ENCODE measurements around the gene C15orf62. TPM values are rescaled to one million over a fixed set of nuclear protein-coding genes. Genes with fewer than 3 reads are reported as not detected.

C15orf62 gene
- total RNA-seq, 4 donors from 2014 or later: 0.59 TPM; not detected in 3

DNA sequence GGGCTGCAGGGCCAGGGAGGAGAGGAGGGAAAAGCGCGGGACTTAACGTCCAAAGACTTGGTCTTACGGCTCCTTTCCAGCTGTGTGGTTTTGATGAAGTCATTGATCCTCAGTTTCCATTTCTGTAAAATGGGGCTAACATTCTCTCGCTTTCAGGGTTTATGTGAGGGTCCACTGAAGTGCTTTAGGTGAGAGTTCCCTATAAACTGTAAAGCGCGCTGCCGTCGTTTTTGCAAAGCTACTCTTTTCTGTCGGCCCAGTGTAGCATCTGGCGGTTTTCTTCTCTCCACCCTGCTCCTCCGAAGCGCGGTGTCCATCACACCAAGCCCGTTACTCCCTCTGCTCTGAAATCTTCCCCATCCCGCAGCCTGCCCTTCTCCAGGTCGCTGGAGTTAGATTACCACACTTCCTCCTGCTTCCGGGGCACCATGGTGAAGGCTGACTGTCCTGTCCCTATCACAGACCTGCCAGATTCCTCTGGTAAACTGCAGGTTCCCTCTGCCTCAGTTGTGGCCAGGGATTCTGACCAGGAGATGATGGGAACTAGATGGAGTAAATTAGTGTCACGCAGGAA lies 38.2 kb downstream of the C15orf62 start:
- H3K27me3 ChIP-seq: no peaks in the 10 kb centered on the region
- peak overlapping the region in 3 of 4 donors; percentile 47 to 99 (median 97) for H3K27ac ChIP-seq
- H3K36me3 ChIP-seq: peaks cover 0 to 42% (median 5%) of the 10 kb centered on the region in 3 donors
- H3K4me1 ChIP-seq: peaks cover 0 to 36% (median 14%) of the 10 kb centered on the region in 4 donors
- 17 to 23% methylated on average over 19 of the region's 19 CpGs for WGBS, 2 donors
- H3K4me3 ChIP-seq: peak overlapping the region; percentile 67 to 98 (median 93)
- TF ChIP-seq POLR2A (IDR thresholded peaks at IDR 0.05) (no peak), EP300 (IDR thresholded peaks at IDR 0.05) (no peak)
- TF ChIP-seq, protein P1, sequence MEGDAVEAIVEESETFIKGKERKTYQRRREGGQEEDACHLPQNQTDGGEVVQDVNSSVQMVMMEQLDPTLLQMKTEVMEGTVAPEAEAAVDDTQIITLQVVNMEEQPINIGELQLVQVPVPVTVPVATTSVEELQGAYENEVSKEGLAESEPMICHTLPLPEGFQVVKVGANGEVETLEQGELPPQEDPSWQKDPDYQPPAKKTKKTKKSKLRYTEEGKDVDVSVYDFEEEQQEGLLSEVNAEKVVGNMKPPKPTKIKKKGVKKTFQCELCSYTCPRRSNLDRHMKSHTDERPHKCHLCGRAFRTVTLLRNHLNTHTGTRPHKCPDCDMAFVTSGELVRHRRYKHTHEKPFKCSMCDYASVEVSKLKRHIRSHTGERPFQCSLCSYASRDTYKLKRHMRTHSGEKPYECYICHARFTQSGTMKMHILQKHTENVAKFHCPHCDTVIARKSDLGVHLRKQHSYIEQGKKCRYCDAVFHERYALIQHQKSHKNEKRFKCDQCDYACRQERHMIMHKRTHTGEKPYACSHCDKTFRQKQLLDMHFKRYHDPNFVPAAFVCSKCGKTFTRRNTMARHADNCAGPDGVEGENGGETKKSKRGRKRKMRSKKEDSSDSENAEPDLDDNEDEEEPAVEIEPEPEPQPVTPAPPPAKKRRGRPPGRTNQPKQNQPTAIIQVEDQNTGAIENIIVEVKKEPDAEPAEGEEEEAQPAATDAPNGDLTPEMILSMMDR (IDR thresholded peaks at IDR 0.05): no peak
- DNase-seq (ENCODE audit: low spot score in 2 of 2): no peak
- H3K9me3 ChIP-seq: no peaks in the 10 kb centered on the region

DNA sequence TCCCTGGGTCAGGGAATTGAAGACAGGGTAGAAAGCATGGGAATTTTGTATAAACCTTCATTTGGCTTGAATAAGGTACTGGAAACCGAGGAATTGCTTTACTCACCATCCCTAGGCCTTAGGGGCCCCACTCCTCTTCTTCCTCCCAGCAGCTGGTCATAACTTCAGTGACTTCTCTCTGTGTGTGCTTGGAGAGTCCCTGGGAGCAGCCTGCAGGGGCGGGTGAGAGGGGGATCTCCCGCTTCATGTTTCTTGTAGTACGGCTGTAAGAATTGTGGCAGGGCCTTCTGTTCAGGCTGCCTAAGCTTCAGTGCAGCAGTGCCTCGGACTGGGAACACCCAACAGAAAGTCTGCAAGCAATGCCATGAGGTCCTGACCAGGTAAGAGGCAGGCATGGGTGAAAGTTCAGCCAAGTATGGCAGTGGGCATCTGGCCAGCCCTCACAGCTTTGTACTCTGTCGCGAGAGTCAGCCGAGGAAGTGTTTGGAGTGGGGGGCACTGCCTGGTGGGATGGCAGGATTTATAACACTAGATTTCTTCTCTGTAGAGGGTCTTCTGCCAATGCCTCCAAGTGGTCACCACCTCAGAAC lies 39.2 kb downstream of the C15orf62 start:
- DNase-seq (ENCODE audit: low spot score in 2 of 2): no peak
- Histone ChIP-seq H3K36me3 (peaks cover 2 to 44% (median 5%) of the 10 kb centered on the region in 3 donors), H3K4me1 (peaks cover 0 to 36% (median 14%) of the 10 kb centered on the region in 4 donors), H3K4me3 (no peak overlapping the region), H3K27ac (no peak overlapping the region), H3K9me3 (no peaks in the 10 kb centered on the region), H3K27me3 (no peaks in the 10 kb centered on the region)
- TF ChIP-seq POLR2A (IDR thresholded peaks at IDR 0.05) (no peak), EP300 (IDR thresholded peaks at IDR 0.05) (no peak)
- TF ChIP-seq, protein P1 (IDR thresholded peaks at IDR 0.05): no peak
- WGBS, 2 donors: 58 to 60% methylated on average over 8 of the region's 8 CpGs

DNA sequence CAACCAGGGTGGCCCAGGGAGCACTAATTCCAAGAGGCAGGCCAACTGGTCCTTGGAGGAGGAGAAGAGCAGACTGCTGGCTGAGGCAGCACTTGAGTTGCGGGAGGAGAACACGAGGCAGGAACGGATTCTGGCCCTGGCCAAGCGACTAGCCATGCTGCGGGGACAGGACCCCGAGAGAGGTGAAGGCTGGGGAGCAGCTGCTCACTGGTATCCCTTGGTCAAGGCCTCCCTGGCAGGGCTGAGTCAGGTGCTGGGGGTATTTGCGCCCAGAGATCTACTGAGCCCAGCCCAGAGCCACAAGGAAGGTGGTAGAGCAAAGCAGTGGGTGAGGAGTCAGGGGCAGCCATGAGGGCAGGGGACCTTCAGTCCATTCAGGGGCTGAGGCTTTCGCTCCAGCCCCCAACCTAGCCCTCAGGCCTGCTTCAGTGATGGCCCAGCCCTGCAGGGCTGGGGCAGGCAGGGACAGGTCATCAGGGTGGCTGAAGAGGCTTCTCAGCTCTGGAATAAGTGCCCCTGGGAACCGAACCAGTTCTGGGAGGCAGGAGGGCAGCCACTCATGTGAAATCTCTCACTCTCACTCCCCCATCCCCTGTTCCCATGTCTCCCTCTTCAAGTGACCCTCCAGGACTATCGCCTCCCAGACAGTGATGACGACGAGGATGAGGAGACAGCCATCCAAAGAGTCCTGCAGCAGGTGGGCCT lies 43.1 kb downstream of the C15orf62 start:
- WGBS, 2 donors: 90 to 94% methylated on average over 11 to 12 of the region's 12 CpGs
- H3K9me3 ChIP-seq: no peaks in the 10 kb centered on the region
- no peaks in the 10 kb centered on the region for H3K27me3 ChIP-seq
- no peak overlapping the region for H3K4me3 ChIP-seq
- H3K27ac ChIP-seq: no peak overlapping the region
- TF ChIP-seq, protein P1 (IDR thresholded peaks at IDR 0.05): no peak
- TF ChIP-seq EP300 (IDR thresholded peaks at IDR 0.05): no peak
- no peak for TF ChIP-seq POLR2A (IDR thresholded peaks at IDR 0.05)
- no peak for DNase-seq (ENCODE audit: low spot score in 2 of 2)
- peaks cover 0 to 10% (median 6%) of the 10 kb centered on the region in 4 donors for H3K4me1 ChIP-seq
- H3K36me3 ChIP-seq: peaks cover 2 to 65% (median 5%) of the 10 kb centered on the region in 3 donors

DNA sequence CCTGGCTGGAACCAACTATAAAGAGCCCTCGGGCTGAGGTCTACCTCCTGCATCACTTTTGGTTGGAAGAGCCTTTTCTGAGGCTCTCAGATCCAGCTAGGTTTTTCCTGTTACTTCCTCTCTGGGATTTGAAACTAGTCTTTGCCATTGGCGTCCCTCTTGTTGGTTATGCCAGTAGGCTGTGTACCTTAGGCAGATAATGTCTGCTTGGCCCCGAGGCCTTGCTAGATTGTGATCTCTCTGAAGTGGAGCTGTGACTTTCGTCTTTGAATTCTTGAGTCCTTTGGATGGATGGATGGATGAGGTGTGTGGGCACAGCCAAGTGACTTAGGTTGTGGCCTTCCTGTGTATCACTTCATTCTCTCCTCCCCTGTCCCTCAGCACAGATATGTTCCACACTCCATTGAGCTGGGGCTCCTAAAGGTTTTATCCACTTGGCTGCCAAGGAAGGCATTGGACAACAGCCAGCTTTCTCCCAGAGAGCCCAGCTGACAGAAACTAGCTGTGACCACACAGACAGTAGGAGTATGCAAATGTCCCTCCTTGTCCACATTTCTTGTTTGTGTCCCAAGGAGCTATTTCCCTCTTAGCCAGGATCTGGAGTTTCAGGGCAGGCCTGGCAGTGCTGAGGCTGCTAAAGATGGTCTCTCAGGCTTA lies 45.4 kb downstream of the C15orf62 start:
- Histone ChIP-seq H3K36me3 (peaks cover 2 to 56% (median 5%) of the 10 kb centered on the region in 3 donors), H3K4me3 (no peak overlapping the region), H3K27ac (peak overlapping the region in 2 of 4 donors; percentile 66 to 75), H3K27me3 (no peaks in the 10 kb centered on the region), H3K4me1 (no peaks in the 10 kb centered on the region), H3K9me3 (no peaks in the 10 kb centered on the region)
- WGBS, 2 donors: 79 to 84% methylated on average over 4 of the region's 4 CpGs
- TF ChIP-seq EP300 (IDR thresholded peaks at IDR 0.05) (no peak), POLR2A (IDR thresholded peaks at IDR 0.05) (no peak)
- TF ChIP-seq, protein P1 (IDR thresholded peaks at IDR 0.05): no peak
- DNase-seq (ENCODE audit: low spot score in 2 of 2): no peak

All from tibial nerve (tissue), 4 donors.